HG02763 (cell line): ENCODE data around the gene FAM234B.
"Not testable (repeated sequence)": the region's sequence is repeated elsewhere in the genome, so short reads cannot be mapped to it uniquely, and the experiment has no call there.

ENCODE experiments used
- ATAC-seq: cut with Tn5 transposase; IDR thresholded peaks from one replicate; pipeline ENCODE4 v1.9.1; 2021; ENCODE audit warnings: mild to moderate bottlenecking, moderate library complexity; ENCODE audit not compliant: unreplicated experiment

FAM234B gene

GRCh38 chr12:13023811-13024530 is 20.2 kb upstream of the FAM234B start:
- no peak for ATAC-seq

GRCh38 chr12:13024531-13024916 is 19.7 kb upstream of the FAM234B start:
- ATAC-seq, result no peak

- no peak for ATAC-seq
Observed at GRCh38 chr12:13026286-13026685, 17.9 kb upstream of the FAM234B start.

GRCh38 chr12:13027032-13027431 is 17.1 kb upstream of the FAM234B start:
- no peak for ATAC-seq

GRCh38 chr12:13027508-13027907 is 16.7 kb upstream of the FAM234B start:
- ATAC-seq, result no peak

- no peak for ATAC-seq
Observed at GRCh38 chr12:13028825-13029570, 15.2 kb upstream of the FAM234B start.

- no peak for ATAC-seq
Observed at GRCh38 chr12:13030541-13031291, 13.5 kb upstream of the FAM234B start.

GRCh38 chr12:13032164-13032563 is 12.0 kb upstream of the FAM234B start:
- ATAC-seq, result no peak

GRCh38 chr12:13033476-13033875 is 10.7 kb upstream of the FAM234B start:
- ATAC-seq, result no peak

- ATAC-seq, result not testable (repeated sequence)
Observed at GRCh38 chr12:13035335-13035734, 8.8 kb upstream of the FAM234B start.

- no peak for ATAC-seq
Observed at GRCh38 chr12:13036881-13037280, 7.3 kb upstream of the FAM234B start.

GRCh38 chr12:13038491-13039161 is 5.6 kb upstream of the FAM234B start:
- no peak for ATAC-seq

GRCh38 chr12:13039328-13039956 is 4.7 kb upstream of the FAM234B start:
- ATAC-seq, result no peak

GRCh38 chr12:13041224-13041623 is 3.0 kb upstream of the FAM234B start:
- no peak for ATAC-seq

GRCh38 chr12:13042666-13043230 is 1.4 kb upstream of the FAM234B start:
- ATAC-seq, result no peak

GRCh38 chr12:13044906-13045299 is 722 bp downstream of the FAM234B start:
- ATAC-seq, result no peak

- ATAC-seq, result no peak
Observed at GRCh38 chr12:13045816-13046215, 1.6 kb downstream of the FAM234B start.

GRCh38 chr12:13046964-13047363 is 2.8 kb downstream of the FAM234B start:
- ATAC-seq, result peak; percentile 42

- no peak for ATAC-seq
Observed at GRCh38 chr12:13049816-13050215, 5.6 kb downstream of the FAM234B start.

- ATAC-seq, result no peak
Observed at GRCh38 chr12:13052421-13052820, 8.2 kb downstream of the FAM234B start.
